SH-SY5Y (cell line): ENCODE measurements around the gene DPPA4.

Experiments
- GATA2 ChIP-seq: IDR thresholded peaks from 2 replicates; pipeline ENCODE4 v1.6.1; 2011; ENCODE audit warnings: mild to moderate bottlenecking, low read depth, low read length
- GATA3 ChIP-seq: IDR thresholded peaks from 2 replicates; pipeline ENCODE4 v1.6.1; 2011; ENCODE audit warnings: low read depth, mild to moderate bottlenecking, low read length, moderate library complexity

GRCh38 chr3:109375975-109376374 lies 38.6 kb upstream of the DPPA4 start:
- TF ChIP-seq GATA2 (no peak), GATA3 (no peak)
